ENCODE measurements around the gene UCN2. TPM values are rescaled to one million over a fixed set of nuclear protein-coding genes. Genes with fewer than 3 reads are reported as not detected.
"Not testable (repeated sequence)": the region's sequence is repeated elsewhere in the genome, so short reads cannot be mapped to it uniquely, and the experiment has no call there.

The UCN2 gene
- total RNA-seq, 1 donor from 2014 or later = not detected

DNA sequence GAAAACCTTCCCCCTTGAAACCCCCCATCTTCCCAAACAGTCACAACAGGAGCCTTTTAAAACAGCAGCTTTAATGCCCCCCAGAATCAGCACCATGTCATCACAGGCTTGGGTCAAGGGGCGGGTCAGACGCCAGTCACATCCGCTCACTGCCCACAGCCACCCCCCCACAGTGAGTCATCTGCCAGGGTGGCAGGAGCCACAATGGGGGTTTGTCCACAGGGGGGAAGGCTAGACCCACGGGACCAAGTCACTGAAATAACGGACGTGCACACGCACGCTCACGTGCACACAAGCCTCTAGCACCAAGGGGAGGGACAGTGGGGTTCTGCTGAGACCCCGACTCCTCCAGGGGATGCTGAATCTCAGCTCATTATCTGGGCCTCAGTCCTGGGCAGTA is 441 bp upstream of the UCN2 start:
- intact Hi-C loops (cut with micrococcal nuclease) = no loop called here

DNA sequence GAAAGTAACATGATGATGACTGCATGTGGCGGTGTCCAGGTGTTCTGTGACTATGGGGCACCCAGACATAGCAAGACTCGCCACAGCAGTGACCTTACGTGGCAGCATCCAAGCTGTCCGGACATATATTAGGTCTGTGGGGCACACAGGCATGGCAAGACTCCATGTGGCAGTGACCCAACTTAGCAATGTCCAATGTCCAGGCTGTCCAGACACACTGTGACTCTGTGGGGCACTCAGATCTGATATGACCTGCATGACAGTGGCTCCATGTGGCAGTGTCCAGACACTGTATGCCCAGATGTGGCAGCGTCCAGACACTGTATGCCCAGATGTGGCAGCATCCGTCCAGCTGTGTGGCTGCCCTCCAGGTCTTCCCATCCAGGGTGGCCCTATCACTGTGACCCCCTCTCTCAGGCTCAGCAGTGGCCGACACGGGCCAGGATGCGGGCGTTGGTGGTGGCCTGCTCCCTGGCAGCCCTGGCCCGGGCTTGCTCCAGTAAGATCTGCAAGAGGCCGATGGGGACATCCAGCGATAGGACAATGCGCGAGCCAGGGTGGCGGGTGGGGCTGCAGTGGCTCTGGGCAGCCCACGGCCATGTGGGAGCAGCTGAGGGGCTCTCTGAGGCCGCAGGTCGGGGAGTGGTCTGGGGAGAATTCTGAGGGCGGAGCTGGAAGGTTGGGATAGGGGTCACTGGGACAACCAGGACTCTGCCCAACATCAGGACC is 1.1 kb downstream of the UCN2 start:
- intact Hi-C loops (cut with micrococcal nuclease) = no loop called here

DNA sequence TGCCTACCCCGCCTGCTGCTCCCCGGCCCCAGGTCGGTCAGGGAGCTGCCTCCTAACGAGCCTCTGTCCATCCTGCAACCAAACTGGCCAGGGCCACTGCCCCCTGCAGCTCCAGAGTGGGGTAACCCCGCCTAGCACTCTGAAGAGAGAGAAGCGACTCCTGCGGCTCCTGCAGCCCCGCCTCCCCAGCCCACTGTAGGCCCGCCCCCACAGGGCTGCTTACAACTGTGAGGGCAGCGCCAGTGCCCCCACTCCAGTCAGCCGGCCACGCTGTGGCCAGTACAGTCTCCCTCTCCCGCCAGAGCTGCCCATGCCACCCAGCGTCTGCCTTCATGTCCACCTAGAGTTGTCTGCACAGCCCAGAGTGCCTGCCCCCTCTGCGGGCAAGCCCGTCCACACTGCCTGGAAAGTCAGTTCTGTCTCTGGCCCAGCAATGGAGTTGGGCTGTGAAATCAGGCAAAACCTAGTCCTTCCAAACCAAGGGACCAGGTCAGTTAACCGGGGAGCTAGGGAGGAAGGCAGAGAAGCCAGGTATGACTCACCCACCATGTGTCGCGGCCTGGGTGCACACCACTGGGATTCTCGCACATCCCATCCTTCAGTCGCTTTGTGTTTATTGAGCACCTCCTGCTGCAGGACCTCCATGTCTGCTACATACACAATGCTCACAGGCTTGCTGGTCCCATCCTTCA is 2.4 kb downstream of the UCN2 start:
- intact Hi-C loops (cut with micrococcal nuclease) = no loop called here

DNA sequence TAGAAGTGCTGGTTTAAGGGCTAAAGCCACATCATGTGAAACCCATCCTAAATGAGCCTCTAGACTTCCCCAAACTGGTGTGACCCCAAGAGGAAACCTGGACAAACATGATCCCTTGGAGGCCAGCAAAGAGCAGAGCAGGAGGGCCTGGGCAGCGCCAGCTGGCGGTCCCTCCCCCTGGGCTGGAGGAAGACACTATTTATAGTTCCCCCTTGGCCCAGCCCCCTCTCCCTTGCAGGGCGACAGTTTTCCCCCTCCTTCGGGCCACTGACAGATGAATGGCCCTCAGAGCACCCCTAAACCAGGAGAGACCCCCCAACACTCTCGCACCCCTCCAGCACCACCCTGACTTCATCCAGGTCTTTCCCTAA is 2.9 kb downstream of the UCN2 start:
- intact Hi-C loops (cut with micrococcal nuclease) = no loop called here

DNA sequence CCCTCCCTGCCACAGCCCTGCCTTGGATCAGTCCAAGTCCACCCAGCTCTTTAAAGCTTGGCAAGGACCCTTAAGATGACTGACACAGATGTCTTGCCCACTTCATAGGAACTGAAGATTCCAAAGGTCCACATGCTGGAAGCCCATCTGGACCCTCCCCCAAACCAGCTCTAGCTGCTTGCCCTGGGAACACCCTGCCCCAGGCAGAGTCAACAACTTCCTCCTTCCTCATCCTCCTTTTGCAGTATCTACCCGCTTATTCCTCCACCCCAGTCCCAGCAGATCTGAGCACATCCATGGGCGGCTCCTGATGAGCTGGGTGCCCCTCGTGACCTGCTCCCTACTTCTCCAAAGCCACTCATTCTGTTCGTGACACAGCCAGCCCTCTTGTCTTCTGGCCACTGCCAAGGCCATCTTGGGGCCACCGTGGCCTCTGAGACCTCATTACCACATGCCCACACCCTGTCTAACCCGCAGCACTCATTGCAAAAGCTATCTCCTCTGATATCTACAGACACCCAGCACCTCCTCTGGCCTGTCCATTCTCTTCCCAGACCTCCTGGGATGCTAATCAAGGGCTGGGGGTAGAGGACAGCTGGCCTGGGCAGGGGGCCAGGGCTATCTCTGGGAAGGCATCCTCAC is 5.0 kb downstream of the UCN2 start:
- intact Hi-C loops (cut with micrococcal nuclease) = loop anchor here (1.0 to 5.0 kb wide), 5 partner anchors 77 to 1739 kb away; partner anchors contain the start of genes CDC25A, HYAL3, NAA80 and SLC26A6

DNA sequence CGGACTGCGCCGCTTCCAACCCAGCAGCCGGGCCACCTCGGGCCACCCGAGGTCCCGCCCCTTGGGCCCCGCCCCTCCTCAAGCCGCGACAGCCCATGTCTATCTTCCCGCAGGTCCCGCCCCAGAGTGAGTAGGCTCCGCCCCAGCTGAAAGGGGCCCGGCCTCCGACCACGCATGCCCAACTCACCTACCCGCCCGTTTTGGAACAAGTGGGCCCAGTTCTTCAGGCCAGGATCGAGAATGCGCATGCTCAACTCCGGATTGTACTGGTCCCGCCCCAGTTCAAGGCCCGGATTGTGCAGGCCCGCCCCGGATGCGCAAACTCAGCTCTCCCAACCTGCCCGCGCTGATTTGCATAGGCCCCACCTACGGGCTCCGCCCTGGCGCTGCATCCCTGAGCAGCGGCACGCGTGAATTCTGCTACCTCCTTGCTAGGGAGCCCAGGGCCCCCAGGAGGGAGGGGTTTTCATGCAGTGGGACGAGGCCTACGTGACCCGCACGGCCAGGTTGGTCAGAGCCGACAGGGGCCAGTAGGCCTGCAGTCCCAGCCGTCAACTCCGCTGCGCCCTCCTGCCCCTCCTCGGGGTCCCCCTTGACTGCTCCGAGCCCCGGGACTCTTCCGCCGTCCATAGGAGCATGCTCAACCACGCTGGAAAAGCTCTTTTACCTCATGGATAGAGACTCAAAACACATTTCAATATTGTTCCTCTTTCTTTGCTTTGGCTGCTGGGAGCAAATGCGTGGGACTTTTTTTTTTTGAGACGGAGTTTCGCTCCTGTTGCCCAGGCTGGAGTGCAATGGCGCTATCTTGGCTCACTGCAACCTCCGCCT is 6.6 kb downstream of the UCN2 start, which contains the start of gene PFKFB4:
PFKFB4 (minus strand) TSS at position 8 of the 831 bp plus-strand sequence. CDS start 26 bp downstream, outside the sequence.
- intact Hi-C loops (cut with micrococcal nuclease) = loop anchor here (1.0 to 5.0 kb wide), 8 partner anchors 9 to 1740 kb away; partner anchors contain the start of genes CCDC51, HYAL3, IP6K2 and NAA80

DNA sequence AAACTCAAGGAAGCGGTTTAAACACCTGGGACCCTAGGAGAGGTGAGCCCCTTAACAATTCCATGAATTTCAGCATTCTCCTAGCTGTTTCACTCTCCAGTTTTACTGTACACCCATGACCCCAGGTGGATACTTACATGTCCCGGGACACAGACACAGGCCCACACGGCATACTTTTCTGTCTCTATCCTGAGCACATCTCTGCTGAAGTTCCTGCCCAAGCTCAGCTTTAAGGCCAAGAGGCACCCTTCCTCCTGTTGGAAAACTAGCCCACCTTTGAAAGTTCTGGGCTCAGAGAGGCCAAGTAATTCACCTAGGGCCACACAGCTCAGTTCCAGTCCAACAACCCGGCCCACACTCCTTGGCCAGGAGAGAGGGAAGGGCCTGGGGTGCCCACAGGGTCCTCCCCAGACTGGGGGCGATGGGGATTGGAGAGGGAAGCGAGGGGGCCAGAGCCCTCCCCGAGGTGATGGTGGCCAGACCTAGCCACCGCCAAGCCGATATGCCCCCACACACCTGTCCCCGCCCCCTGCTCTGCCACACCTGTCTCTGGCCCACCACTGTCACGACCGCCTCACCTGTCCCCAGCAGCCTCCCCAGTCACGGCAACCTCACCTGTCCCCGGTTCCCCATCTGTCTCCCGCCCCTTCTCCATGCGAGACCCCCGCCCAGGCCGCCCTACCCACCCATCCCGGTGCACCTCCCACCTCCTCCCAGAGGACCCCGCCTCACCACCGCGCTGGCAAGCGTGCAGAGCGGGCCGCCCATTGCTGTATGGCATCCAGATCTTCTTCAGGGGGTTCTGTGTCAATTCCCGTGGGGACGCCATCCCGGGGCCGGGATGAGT is 7.4 kb downstream of the UCN2 start:
- intact Hi-C loops (cut with micrococcal nuclease) = loop anchor here (1.0 to 5.0 kb wide), 7 partner anchors 8 to 1741 kb away; partner anchors contain the start of genes CCDC51, HYAL3, IP6K2 and NAA80

DNA sequence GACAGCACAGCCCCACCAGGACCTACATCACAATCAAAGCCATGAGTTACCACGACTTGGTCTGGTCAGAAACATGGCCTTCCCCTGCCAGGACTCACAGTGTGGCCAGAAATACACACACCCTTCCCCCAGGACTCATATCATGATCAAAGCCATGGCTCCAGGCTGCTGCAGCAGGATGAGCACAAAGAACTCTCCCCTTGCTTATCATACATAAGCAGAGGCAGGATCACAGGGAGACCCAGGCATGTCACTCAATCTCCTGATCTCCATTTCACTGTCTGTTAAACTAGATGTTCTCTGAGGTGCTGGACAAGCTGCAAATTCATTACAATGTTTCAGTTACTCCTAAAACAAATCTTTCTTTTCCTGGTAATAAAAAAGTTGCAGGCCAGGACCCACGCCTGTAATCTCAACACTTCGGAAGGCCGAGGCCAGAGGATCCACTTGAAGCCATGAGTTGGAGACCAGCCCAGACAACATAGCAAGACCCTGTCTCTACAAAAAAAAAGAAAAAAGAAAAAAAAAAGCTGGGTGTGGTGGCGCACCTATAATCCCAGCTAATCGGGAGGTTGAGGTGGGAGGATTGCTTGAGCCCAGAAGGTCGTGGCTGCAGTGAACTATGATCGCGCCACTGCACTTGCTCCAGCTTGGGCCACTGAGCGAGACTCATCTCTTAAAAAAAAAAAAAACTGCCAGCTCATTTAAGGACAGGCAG is 8.2 kb downstream of the UCN2 start:
- intact Hi-C loops (cut with micrococcal nuclease) = loop anchor here (5.0 kb wide), 2 partner anchors 102 to 1742 kb away; partner anchors contain the start of genes HYAL3 and NAA80

DNA sequence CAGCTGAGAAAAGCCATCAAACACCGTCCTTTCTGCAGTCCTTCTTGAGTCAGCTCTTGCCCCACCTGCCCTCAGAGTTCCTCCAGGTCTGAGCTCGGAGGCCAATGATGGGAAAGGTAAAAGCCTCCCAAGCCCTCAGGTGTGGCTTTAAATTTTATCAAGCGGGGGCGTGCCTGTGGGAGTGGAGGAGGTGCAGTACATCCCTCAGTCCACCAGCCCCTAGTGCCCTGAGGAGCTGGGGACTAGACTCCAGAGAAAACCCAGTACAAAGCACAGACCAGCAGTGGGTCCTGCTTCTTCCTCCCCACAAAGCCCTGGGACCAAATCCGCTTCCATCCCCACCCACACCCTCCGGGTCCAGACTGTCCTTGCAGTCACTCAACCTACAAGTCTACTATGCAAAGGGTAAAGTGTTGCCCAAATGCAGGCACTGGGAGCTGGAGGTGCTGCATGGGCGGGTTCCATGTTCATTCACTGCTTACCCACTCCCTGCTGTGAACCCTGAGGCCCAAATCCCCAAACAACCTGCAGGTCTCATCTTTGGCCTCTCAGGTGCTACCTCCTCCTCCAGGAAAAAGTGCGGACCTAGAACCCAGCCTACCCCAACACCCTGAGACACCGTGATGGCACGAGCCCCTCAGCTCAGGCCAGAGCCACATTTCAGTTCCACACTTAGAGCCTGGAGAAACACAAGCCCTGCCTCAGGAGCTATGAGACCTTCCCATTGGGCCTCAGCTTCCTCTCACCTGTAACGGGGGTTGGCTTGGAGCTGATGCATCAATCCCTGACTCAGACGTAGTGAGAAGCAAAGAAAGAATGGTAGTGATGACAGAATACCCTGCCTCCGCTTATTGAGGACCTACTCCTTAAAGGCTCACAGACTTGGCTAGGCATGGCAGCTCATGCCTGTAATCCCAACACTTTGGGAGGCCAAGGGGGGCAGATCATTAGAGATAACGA is 9.4 kb downstream of the UCN2 start:
- intact Hi-C loops (cut with micrococcal nuclease) = no loop called here

DNA sequence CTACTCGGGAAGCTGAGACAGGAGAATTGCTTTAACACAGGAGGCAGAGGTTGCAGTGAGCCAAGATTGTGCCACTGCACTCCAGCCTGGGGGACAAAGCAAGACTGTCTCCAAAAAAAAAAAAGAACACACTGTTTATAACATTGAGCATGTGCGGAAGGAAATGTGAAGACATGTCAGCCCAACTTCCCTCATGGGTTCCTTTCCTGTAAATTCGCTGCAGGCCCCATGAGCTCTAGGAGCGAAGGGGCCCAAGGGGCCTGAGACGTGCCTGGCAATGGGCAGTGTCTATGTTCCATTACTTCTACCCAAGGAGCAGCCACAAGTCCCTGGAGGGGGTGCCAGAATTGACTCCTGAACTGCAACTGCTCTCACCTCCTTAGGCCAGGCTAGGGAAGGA is 10.2 kb downstream of the UCN2 start:
- intact Hi-C loops (cut with micrococcal nuclease) = no loop called here

DNA sequence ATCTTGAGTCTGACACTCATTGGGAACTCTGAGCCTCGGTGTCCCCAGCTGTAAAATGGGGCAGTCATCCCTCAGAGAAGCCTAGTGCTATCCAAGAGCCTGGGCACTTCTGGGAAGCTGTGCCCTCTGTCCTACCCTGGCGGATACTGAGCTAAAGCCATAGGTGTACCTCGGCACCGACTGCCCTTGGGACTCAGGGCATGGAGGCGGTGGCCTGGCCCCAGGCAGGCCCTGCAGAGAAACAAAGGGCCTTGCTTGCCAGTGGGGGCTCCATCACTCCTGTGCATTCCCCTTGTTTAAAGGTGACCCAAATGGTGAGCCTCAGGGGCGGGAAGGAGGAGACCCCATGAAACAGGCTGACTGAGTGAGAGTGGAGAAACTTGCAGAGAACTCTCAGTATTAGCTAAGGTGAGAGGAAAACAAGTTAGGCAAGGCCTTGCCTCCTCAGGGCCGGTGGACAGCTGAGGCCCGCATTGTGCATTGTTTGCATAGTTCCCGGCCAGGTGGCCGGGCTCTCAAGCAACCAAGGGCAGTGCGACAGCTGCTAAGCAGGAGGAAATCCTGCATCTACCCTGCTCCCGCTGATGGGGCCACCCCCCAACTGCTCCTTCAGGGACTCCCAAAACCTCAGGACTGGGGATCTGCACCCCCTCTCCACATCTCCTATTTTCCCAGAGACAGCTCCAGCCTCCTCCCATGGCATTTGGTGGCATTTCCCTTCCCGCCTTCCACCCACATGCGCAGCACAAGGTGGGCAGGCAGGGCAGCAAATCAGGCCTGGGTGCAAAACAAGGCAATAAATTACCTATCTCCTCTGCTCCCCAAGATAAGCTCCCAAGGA is 11.2 kb downstream of the UCN2 start:
- intact Hi-C loops (cut with micrococcal nuclease) = no loop called here

DNA sequence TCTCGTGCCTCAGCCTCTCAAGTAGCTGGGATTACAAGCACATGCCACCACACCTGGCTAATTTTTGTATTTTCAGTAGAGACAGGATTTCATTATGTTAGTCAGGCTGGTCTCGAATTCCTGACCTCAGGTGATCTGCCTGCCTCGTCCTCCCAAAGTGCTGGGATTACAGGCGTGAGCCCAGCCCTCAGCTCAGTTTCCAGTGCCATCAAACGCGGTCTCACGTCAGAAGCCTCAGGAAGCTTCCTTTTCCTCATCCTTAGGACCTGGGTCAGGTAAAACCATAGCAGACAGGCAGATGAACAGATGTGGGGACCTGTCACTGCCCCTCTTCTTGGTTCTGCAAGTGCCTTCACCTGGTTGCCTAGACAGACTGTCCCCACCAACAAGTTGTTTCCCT is 11.9 kb downstream of the UCN2 start:
- intact Hi-C loops (cut with micrococcal nuclease) = not testable (repeated sequence)

DNA sequence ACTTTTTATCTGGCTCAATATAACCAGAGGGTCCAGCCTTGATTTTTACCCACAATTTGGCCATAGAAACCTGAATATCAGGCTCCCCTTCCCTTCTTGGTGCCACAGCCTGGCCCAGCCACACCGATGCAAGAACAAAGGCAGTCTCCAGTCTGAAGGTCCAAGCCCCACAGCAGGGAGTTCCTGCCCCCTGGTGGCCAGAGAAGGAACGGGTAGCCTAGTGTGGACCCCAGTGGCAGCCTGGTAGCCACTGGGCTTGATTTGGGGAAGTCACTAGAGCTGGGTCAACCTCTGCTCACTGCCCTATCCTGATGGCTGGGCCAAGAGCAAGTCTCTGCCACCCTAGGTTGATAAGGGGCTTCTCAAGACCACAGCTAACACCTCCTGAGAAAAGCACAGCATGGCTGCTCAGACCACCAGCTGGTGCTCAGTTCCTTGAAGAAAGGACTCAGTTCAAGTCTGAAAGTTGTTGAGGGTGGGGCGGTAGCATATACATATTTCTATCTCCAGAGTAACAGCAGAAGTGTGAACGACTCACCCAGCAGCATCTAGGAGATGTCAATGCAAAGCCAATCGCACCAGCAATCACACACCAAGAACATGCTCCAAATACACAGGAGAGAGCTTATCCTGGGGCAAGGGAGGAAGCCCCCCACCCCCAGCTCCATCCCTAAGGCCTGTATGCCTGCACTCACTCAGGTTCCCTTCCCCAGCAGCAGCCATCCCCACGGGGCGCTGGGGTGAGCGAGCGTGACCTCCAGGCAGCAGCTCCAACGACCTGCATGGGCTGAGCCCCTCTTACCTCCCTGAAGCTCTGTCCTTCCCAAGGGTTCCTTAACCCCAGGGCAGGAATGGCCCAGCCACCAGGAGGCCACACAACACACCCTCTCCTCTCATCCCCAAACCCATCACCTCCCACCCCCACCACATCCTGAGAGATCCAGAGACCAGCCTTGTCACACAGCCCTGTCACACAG is 14.6 kb downstream of the UCN2 start:
- intact Hi-C loops (cut with micrococcal nuclease) = loop anchor here (1.0 to 5.0 kb wide), 7 partner anchors 7 to 276 kb away; partner anchors contain the start of genes ATRIP and PFKFB4

DNA sequence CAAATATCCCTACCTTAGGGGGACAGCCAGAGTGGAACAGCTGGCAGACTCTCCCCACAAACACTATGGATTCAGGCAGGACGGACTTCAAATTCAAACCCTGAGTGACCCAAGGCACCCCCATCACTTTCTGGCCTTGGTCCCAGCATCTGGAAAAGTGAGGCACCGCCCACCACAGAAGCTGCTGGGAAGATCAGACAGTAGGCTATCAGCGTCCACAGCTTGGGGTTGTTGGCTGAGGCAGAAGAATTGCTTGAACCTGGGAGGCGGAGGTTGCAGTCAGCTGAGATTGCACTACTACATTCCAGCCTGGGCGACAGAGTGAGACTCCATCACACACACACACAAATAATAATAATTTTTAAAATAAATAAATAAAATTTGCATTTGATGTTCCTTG is 15.5 kb downstream of the UCN2 start:
- intact Hi-C loops (cut with micrococcal nuclease) = loop anchor here (1.0 to 5.0 kb wide), 7 partner anchors 8 to 275 kb away; partner anchors contain the start of genes ATRIP and PFKFB4

DNA sequence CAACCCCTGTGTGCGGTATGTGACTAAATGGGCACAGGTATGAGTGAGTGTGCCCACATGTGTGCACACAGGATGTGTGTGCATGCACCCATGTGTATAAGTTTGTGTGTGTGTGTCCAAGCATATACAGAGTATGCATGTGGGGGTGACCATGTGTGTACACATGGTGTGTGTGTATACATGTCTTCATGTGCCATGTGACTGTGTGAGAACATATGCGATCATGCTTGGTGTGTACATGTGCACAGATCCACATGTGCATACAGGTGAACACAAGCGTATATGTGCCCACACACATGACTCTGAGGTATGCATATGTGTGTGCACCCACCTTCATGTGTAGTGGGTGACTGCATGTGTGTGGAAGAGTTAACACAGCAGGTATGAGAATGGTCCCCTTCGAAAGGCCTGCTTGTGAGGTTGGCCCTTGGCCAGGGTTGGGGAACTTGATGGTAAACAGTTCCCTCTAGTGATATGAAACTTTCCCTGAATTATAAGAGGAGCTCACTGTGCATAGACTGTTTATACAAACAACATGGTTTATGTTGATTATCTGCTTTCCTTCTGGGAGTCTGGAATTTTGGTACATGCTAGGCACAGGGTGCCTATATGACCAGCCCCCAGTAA is 17.3 kb downstream of the UCN2 start:
- intact Hi-C loops (cut with micrococcal nuclease) = loop anchor here (5.0 kb wide), 1 partner anchor 34 kb away; no protein-coding TSS in a partner anchor

Data from T-helper 2 cell treated with Interferon-gamma antibody and Interleukin-4, amounts not matched to agents 100 ng/mL and 5 ng/mL, for 36 hours (primary cell).